SIG-M5 (cell line): ENCODE results near the gene TRIM34.
A peak's percentile ranks its signal among the peaks of the same experiment; 100 is the strongest.
"Not testable (repeated sequence)": the region's sequence is repeated elsewhere in the genome, so short reads cannot be mapped to it uniquely, and the experiment has no call there.

Experiments
- DNase-seq: peaks from one replicate; lab custom pipeline; 2025; lab: John Stamatoyannopoulos, UW

The TRIM34 gene, protein sequence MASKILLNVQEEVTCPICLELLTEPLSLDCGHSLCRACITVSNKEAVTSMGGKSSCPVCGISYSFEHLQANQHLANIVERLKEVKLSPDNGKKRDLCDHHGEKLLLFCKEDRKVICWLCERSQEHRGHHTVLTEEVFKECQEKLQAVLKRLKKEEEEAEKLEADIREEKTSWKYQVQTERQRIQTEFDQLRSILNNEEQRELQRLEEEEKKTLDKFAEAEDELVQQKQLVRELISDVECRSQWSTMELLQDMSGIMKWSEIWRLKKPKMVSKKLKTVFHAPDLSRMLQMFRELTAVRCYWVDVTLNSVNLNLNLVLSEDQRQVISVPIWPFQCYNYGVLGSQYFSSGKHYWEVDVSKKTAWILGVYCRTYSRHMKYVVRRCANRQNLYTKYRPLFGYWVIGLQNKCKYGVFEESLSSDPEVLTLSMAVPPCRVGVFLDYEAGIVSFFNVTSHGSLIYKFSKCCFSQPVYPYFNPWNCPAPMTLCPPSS

DNA sequence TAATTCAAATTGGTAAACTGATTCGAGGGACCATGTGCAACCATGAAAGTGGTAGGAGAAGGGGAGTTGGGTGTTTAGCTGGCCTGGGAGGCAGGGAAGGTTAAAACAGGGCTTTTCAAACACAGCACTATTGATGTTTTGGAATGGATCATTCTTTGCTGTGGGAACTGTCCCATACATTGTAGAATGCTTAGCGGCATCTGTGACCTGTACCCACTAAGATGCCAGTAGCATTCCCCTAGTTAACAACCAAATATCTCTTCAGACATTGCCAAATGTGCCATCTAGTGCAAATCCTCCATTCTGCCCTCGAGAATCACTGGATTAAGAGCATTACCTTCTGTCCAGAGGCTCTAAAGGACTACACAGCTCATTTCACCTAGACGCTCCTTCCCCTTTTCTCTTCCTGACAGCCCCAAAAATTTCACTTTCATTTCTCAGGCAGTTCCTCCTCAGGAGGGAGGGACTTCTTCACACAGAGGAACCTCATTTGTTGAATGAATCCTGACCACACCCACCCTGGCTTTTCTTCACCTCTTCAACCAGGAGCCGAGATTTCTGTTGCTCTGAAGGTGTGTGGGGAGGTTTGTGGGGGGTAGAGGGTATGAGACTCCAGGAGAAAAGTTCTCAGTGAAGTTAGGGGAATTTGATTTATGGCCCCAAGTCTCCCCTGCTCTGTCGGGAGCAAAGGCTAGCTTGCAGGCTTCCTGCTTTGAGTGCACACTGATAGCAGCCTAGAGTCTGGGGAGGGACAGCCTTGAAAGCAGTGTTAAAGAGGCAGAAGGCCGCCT is at the start of gene TRIM34:
Gene TRIM34, plus strand, starts transcription at position 513 of the 791 bp plus-strand sequence. CDS start 7,331 bp downstream, outside the sequence.
- peak; percentile 48 for DNase-seq

GRCh38 chr11:5575152-5575551 is 49.6 kb upstream of the TRIM34 start:
- no peak for DNase-seq

DNA sequence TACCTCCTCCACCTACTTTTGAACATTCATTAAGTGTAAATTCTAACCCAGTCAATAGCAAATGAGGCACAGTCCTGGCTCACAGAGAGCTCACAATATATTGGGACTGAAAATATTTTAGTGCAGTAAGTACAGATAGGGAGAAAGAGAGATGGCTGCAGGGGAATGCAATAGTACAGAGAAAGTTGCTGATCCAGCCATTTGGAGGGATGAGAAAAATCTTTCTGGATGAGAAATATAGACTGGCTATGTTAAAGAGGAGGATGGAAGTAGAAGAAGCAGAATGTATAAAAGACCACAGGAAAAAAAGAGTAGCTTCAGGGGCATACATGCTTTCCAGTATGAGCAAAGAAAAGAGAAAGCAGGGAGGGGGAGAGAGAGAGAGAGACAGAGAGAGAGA is 47.7 kb upstream of the TRIM34 start:
- DNase-seq = no peak

- no peak for DNase-seq
Measured at GRCh38 chr11:5580577-5580976, 44.2 kb upstream of the TRIM34 start, which contains the start of gene OR52B6. Gene OR52B6 (plus strand): TSS chr11:5580877. CDS start chr11:5580877, 0 bp downstream.

DNA sequence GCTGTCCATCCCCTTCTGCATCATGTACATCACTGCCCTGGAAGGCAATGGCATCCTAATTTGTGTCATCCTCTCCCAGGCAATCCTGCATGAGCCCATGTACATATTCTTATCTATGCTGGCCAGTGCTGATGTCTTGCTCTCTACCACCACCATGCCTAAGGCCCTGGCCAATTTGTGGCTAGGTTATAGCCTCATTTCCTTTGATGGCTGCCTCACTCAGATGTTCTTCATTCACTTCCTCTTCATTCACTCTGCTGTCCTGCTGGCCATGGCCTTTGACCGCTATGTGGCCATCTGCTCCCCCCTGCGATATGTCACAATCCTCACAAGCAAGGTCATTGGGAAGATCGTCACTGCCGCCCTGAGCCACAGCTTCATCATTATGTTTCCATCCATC is 43.8 kb upstream of the TRIM34 start:
- DNase-seq = no peak

DNA sequence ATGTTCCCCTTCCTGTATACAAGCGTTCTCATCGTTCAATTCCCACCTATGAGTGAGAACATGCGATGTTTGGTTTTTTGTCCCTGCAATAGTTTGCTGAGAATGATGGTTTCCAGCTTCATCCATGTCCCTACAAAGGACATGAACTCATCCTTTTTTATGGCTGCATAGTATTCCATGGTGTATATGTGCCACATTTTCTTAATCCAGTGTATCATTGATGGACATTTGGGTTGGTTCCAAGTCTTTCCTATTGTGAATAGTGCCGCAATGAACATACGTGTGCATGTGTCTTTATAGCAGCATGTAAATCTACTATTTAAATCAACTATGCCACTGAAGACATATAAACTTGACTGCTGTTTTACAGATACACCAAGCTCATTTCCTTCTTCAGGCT is 40.3 kb upstream of the TRIM34 start:
- not testable (repeated sequence) for DNase-seq

DNA sequence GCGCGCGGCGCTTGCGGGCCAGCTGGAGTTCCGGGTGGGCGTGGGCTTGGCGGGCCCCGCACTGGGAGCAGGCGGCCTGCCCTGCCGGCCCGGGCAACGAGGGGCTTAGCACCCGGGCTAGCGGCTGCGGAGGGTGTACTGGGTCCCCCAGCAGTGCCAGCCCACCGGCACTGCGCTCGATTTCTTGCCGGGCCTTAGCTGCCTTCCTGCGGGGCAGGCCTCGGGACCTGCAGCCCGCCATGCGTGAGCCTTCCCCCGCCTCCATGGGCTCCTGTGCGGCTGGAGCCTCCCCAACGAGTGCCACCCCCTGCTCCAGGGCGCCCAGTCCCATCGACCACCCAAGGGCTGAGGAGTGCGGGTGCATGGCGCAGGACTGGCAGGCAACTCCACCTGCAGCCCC is 34.9 kb upstream of the TRIM34 start:
- not testable (repeated sequence) for DNase-seq

GRCh38 chr11:5591613-5592012 is 33.2 kb upstream of the TRIM34 start:
- no peak for DNase-seq

DNA sequence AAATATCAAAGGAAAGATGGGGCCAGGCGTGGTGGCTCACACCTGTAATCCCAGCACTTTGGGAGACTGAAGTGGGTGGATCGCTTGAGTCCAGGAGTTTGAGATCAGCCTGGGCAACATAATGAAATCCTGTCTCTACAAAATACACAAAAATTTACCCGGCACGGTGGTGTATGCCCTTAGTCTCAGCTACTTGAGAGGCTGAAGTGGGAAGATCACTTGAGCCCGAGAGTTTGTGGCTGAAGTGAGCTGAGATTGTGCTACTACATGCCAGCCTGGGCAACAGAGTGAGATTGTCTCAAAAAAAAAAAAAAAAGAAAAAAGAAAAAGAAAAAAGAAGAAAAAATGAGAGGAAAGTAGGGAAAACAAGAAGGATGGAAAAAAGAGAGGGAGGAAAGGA is 32.2 kb upstream of the TRIM34 start:
- no peak for DNase-seq

GRCh38 chr11:5593146-5593545 is 31.7 kb upstream of the TRIM34 start:
- no peak for DNase-seq

GRCh38 chr11:5596607-5597201 is 28.1 kb upstream of the TRIM34 start, which contains the start of gene TRIM6:
Gene TRIM6 (plus strand): TSS chr11:5596637. CDS start chr11:5596898, 261 bp downstream.
- DNase-seq = no peak

DNA sequence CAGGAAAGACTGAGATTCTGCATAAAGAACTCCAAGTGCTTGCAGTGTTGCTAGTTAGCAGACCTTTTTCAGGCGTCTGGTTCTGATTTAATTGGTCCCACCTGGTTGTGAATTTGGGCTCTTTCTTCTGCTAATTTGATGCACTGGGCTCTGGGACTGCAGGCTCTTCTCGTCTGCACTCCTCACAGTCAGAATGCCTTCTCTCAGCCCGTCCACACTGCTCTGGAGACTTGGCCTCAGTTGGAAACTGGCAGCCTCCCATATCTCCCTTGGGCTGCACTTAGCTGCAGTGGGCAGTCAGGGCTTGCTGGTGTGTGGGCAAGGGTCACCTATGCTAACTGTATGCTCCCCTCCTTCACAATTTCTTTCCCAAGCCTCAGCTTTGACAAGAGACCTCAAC is 26.8 kb upstream of the TRIM34 start:
- DNase-seq = no peak

DNA sequence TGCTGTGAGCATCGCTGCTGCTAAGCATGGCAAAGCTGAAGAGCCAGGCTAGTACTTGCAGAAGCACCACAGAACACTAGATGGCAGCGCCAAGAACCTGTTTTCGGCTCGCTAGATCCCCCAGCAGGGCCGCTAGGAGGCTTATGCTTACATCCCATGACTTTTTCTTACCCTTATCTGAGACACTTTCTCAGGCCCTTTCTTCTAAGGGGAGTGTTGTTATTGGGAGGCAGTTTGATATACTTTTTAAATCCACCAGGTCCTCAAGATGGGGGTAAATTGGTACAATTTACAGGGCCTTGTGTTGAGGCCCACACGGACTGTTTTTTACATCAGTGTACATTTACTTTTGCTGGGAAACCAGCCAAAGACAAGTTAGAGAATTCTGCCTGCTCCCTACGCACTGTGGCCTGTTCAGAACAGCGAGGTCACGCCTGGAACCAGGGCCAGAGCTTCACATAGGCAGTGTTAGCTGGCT is 24.4 kb upstream of the TRIM34 start:
- peak; percentile 3 for DNase-seq

DNA sequence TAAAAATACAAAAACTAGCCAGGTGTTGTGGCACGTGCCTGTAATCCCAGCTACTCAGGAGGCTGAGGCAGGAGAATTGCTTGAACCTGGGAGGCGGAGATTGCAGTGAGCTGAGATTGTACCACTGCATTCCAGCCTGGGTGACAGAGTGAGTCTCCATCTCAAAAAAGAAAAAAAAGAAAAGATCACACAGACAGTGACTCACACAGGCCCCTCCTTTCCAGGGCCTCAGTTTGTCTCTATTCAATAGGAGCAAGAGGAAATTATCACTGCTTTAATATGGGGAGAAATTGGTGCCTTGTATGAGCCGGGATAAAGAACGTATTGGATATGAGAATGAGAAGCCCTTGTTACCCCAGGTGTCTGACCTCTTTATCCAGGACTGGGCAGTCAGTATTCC is 22.0 kb upstream of the TRIM34 start:
- DNase-seq = not testable (repeated sequence)

DNA sequence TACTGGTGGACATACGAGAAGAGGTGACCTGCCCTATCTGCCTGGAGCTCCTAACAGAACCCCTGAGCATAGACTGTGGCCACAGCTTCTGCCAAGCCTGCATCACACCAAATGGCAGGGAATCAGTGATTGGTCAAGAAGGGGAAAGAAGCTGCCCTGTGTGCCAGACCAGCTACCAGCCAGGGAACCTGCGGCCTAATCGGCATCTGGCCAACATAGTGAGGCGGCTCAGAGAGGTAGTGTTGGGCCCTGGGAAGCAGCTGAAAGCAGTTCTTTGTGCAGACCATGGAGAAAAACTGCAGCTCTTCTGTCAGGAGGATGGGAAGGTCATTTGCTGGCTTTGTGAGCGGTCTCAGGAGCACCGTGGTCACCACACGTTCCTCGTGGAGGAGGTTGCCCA is 21.5 kb upstream of the TRIM34 start:
- no peak for DNase-seq

GRCh38 chr11:5604896-5605295 is 19.9 kb upstream of the TRIM34 start:
- no peak for DNase-seq

GRCh38 chr11:5605849-5606248 is 19.0 kb upstream of the TRIM34 start:
- DNase-seq = no peak

DNA sequence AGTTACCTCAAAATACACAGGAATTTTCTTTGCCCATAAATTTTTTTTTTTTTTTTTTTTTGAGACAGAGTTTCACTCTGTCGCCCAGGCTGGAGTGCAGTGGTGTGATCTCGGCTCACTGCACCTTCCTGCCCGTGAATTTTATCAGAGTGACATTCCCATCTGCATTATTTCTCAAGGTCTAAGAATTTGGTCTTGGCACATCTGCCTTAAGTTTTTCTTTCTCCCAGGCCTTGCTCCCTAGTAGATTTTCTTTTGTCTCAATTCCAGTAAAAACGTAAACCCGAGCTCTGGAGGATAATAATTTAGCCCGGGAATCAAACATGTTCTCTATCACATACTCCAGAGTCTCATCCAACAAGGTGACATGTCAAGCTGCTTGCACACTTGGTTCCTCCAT is 16.0 kb upstream of the TRIM34 start:
- DNase-seq = no peak

DNA sequence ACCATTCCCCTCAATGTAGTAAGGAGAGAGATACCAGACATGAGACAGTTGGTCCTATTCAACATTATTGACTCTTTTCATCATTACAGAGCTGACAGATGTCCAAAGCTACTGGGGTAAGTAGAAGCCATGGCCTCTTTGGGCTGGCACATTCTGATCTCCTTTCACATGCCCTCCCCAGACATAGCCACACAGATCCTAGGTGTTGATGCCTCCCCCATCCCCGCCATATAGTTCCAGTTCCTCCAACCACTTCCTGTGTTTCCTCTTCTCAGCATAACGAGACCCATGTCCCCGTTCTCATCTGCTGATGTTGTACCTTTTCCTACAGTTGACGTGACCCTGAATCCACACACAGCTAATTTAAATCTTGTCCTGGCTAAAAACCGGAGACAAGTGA is 14.4 kb upstream of the TRIM34 start:
- DNase-seq = no peak

DNA sequence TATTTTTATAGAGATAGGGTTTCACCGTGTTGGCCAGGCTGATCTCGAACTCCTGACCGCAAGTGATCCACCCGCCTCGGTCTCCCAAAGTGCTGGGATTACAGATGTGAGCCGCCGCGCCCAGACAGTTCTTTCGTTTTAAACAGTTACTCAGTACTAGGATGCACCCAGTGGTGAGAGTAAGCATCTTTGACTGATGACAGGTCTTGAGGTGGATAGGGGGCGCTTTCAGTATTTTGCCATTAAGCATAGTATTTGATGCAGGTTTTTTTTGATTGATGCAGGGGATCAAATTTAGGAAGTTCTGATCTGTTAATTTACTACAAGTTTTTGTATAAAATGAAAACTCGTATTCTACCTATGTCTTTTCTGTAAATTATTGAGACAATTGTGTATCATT is 13.2 kb upstream of the TRIM34 start:
- DNase-seq = no peak

DNA sequence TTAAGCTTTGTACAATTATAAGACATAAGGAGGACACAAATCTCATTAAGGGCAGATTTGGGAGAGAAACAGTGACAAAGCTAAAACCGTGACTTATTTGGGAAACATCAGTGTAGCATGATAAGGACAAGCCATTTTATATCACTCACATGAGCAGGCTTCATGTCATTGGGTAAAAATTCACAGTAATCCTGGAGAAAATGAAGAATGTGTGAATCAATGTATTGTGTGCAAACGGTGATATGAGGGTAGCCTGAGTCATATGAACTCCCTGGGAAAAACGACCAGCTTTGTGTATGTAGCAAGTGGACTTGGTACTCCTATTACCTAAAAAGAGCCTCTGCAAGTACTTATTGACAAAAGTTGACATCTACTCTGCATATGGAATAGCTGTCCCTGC is 6.0 kb upstream of the TRIM34 start:
- no peak for DNase-seq
